Inflammatory macrophage (primary cell): Measurements from ENCODE around the gene SLC12A8.

Experiments used
- DNase-seq, 2 donors: peaks; one replicate each; pipeline ENCODE4 v3.0.0-alpha.2; 2020 to 2022

Gene SLC12A8

DNA sequence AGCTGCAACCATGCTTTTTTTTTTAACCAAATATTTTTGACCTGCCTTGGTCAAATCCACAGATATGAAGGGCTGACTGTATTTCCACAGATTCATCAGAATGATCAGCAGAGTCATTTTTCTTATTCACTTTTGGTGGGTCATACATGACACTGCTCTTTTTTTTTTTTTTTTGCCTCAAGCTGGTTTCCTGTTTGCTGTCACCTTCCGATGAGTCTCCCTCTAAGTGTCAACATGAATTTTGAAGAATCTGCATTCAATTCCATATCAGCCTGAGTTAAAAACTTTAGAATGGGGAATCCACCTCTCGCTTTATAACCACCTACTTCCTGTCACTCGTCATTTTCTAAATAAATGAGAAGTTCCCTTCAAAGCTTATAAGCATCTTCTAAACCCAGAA, 2.2 kb upstream of the SLC12A8 start:
- DNase-seq: peak in 1 of 2 donors; percentile 6

DNA sequence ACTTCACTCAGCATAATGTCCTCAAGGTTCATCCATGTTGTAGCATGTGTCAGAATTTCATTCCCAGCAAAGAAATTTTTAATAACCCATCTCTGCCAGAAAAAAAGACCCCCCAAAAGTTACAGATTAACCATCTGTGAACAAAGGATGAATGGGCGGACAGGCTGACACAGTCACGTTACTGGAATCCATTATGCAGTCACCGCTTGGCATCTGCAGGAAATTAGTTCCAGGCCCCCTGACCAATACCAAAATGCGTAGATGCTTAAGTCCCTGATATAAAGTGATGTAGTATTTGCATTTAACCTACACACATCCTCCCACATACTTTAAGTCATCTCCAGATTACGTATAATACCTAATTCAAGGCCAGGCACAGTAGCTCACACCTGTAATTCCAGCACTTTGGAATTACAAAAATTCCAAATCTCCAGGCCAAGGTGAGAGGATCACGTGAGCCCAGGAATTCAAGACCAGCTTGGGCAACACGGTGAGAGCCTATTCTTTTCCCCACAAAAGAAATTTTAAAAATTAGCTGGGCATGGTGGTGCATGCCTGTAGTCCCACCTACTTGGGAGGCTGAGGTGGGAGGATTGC, 1.5 kb upstream of the SLC12A8 start:
- DNase-seq: no peak

DNA sequence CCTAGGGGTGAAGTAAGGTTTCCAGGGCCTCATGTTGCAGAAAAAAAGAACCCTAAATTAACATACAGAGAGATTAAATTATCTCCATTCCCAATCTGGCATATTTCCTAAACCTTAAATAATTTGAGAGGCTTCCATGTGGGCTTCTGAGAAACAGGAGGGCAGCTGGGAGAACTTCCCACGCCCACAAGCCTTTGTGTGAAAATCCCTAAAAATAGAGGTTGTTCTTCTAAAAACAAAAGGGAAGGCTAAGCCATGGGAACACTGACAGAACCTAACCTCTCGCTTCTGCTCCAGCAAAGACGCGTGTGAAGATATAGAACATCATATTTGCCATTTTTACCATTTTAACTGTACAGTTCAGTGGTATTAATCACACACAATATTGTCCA, 812 bp upstream of the SLC12A8 start:
- DNase-seq: no peak

DNA sequence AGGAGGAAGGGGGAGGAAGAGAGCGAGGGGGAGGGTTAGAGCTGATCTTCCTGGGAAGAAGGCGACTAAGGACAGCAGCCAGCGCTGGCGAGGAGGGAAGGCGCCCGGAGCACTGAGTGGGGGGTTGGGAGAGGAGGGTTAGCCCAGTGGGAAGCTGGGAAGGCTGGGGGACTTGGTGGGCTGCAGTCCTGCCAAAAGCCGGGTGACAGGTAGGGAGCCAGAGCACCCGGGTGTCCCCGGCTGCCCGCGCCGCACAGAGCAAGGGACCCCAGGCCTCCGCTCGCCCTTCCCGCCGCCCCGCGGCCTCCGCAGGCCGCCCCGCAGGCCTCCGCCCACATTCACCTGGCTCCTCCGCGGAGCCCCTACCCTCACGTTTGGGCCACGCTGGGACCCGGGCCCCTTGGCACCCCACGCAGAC, 448 bp downstream of the SLC12A8 start:
- no peak for DNase-seq

DNA sequence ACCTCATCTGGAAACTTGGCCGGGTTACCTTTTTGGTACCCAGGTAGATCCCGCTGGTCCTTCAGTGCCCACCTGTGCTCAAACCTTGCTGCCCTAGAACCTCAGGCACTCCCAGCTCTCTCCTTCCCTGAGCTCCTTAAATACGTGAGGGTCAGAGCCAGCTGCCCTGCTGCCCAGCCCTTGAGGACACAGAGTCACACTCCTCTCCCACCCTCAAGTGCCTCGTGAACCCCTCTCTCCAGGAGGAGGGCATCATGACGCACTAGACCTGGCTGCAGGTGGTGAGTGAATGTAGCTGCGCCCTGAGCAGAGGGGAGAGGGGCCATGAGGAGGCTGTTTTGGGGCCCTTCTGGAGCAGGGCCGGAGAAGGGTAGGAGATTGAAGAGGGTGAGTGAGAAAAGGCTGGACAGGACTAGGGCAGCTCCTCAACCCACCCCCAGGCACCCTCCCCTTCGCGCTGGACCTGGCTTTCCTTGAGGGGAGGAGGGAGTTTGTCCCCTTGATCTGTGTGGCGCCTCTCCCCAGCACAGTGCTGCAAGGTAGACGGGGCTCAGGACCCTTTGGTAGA, 941 bp downstream of the SLC12A8 start:
- DNase-seq: no peak

DNA sequence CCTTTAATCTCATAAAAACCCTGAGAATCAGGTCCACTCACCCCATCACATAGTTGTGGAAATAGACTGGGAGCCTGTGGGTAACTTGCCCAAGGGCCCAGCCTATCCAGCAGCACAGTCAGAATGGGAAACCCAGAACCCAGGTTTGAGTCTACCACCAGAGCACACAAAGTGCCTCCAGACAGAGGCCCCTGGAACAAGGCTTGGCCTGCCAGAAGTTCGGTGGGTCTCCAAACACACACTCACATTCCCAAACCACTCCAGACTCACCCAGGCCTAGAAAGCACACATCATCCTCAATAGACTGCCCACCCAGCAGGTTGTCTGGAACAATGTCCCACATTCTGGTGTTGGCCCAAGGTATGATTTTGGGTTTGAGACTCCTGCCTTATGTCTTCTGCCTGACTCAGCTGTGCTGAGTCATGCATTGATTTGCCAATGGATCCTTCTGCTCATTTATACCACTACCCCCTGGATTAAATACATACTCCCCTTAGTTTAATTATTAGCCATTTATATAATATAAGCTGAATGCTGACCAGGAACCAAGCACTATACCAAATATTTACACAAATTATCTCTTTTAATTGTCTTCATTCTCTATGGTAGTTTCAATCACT, 4.5 kb downstream of the SLC12A8 start:
- DNase-seq: no peak

DNA sequence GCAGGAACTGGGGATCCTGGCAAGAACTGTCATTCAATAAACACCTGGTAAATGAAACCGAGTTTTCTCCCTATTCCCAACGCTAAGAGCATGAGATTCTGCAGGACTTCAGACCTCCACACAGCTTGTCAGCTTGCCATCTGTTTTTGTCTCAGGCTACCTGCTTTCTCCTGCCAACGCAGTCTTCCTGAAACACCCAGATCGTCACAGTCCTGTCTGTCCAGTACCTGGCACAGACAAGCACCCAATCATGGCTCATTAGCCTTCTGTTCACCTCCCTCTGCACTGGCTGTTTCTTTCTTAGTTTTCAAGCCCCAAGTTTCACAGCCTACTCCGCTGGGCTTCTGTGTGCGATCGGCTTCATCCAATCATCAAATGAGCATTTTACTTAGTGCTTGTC, 5.0 kb downstream of the SLC12A8 start:
- DNase-seq: no peak

DNA sequence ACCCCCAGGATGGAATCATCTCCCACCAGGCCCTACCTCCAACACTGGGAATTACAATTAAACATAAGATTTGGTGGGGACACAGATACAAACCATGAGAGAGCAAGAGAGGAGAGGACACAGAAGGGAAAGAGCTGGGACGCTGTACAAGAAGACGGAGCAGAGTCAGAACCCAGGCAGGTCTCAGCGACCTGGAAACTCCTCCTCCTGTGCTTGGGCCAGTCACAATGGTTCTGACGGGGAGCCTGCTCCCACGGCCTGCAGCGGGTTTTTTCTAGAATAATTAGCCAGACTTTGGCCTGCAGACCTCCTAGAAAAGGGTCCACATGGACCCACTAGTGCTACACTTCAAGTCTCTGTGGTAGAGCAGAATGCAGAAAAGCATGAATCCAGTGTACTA, 5.6 kb downstream of the SLC12A8 start:
- no peak for DNase-seq

DNA sequence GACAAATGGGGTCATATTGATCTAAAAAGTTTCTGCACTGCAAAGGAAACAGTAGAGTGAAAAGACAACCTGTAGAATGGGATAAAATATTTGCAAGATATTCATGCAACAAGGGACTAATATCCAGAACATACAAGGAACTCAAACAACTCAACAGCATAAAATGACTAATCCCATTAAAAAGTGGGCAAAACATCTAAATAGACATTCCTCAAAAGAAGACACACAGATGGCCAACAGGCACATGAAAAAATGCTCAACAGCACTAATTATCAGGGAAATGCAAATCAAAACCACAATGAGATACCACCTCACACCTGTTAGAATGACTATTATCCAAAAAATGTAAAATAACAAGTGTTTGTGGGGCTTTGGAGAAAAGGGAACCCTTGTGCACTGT, 8.8 kb downstream of the SLC12A8 start:
- DNase-seq: no peak

DNA sequence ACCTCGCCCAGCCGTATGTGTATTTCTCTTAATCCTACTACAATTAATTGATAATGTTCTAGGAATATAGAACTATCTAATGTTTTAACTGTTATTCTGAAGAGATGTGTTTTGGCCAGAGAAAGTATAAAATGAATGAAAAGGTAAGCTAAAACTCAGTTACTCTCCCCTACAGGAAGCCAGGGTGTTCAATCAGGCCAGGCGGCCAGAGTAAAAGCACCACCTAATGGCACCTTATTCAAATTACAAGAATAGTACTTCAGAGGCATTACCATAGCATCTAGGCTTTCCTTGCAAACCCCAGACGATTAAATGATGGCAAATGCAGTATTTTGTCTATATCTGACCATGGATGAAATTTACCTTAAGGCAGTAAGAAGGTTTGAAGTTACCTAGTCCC, 10.4 kb downstream of the SLC12A8 start:
- DNase-seq: peak; percentile 47 to 54

DNA sequence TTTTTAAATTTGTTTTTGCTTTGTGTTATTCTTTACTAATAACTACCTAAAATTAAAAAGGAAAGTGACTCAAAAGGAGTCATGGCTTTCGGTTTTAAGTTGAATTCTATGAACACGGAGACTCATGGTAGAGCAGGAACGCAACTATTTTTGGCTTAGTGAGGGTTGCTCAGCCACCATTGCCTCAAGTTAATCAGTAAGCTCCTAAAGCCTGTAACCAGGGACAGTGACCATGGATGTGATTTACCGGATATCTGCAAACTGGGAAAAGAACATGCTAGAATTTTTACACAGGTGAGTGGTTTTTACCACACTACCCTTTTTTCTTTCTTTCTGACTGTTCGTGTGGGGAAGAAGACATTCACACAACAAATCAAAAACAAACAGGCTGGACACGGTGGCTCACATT, 11.8 kb downstream of the SLC12A8 start:
- DNase-seq: no peak

DNA sequence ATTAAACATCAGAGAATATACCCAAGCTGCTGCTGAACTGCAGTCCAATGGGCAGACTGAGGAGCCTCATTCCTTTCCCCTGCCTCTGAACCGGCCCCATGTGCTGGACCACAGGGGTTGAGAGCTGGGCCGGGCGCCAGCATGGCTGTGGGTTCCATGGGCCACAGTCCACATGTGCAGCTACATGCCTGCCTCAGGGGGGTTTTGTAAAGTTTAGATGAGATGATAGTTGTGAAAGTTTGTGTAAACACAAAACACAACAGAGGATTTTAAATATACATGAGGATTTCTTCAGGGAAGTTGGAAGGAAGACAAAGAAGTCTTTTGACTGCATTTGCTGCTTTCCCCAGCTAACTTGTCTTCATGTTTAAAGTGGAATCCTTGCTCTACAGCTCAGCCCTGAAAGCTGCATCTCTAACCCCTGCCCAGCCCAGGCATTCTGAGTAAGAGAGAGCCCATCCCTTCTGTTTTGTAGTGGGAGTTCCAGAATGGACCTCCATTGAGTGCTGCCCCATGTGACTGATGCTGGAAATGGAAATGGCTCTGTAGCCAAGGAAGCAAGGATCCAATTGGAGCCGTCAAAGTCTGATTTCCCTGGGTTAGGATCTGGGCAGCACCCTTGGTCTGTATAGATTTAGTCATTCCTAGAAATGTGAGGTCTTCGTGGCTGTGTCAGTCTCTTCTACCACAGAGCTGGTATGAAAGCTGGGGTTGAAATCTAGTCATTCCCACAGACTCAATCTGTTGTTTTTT, 17.5 kb downstream of the SLC12A8 start:
- no peak for DNase-seq

DNA sequence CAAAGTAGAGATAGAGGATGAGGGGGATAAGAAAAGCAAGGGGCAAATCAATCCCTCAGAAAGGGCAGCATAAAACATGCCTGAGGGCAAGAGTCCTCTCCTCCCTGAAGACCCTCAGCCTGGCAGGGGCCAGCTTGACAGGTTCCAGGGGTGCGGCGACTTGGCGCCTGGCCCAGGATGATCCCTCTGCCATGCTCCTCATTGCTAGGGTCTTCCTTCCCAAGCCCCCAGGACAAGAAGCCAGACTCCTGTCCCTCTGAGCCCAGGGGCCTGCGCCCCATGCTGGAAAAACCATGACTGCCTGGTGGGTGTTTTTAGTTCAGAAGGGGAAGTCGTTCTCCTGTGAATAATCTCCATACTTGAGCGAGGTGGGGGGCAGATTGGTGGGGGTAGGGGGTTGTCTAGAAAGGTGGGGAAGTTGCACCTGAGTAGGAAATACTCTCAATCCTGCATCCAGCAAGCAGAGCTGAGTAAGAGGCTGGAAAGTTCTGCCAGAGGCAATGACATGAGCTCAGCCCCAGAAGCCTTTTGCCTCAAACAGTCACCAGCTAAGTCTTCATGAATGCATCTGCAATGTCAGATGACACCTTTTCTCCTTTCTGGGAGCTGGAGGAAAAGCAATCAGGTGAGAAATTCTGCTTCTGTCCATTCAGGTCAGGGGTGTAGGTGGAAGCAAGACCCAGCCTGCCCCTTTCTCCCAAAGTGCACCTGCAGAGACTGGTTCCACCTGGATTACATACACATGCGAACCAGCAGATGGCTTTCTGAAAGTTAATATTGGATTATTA, 18.3 kb downstream of the SLC12A8 start:
- DNase-seq: no peak

DNA sequence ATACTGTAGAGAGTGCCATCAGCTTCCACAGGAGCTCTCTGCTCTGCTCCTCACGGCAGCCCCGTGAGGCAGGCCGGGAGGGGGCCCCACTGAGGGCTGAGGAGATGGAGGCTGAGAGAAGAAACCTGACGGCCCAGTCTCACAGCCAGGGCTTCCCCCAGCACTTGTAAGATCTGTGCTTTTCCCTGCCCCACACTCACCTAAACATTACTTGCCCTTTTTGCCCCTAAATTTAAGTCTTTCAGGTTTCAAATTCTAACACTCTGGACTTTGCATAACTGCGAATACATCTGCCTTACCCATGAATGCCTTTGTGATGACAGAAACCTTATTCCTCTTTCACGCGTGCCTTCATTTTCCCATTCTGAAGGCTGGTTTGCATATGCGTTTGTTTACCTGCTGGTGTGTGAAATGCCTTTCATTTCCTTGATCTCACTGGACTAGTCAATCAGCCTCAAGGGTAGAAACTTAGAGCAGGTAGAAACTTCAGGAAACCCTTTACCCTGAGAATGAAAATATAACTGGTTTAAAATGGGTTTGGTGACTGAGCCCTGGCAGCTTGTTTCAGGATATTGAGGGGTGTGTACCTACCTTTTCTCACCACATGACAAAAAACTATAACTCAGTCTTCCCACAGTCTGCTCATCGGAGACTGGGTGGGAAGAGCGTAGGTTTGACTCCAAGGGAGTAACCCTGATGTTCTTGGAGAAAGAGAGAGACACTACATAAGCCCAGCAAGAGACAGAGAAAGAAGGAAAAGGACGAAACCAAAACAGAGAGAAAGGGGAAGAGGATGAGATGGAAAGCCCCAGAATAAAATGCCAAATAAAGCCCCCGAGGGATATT, 20.1 kb downstream of the SLC12A8 start:
- DNase-seq: no peak

DNA sequence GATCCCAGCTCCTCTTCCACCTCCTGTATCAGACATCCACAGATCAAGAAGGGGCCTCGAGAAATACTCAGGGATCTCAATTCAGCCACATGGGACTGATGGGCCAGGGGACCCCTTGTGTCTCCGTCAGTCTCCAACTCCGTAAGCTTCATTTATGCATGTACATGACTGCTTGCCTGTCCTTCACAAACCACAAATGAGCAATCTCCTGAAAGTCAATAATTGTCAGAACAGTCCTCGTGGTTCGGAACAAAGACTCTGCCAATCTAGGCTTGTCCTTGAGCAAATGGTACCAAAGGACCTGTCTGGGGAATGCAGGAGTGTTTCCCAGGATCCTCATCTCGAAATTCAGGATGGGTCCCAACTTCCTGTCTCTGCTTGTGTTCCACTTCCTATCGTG, 20.8 kb downstream of the SLC12A8 start:
- no peak for DNase-seq

DNA sequence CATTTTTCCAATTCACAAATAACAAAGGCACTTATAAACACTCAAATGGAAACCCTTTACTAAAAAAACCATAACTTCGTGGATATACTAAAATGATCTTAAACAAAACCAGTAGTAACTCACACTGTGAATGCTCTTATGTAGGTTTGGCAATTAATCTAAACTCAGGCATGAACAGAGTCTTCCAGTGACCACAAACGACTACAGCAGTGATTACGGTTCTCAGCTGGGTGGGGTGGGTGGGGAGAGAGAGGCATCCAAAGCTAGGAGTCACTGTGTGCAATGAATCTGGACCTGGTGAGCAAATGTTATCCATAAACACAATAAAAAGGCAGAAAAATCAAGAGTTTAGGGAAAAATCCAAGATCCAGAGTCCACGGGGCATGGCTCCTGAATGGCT, 21.3 kb downstream of the SLC12A8 start:
- DNase-seq: no peak

DNA sequence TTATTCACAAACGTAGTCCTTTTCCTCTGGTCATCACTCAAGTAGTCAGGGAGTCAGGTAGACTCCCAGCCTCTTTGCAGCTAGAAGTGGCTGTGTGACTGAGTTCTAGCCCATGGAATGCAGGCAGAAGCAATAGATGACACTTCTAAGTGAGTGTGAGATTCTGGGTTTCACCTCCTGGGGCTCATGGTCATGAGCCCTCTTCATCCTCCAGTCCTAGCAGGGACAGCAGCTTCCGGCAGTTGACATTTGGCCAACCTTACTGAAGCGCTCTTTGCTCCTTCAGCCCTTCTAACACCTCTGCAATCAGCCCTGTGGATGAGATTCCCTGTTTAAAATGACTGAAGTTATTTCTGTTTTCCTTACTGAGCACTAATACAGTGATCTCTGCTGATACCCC, 21.8 kb downstream of the SLC12A8 start:
- no peak for DNase-seq

DNA sequence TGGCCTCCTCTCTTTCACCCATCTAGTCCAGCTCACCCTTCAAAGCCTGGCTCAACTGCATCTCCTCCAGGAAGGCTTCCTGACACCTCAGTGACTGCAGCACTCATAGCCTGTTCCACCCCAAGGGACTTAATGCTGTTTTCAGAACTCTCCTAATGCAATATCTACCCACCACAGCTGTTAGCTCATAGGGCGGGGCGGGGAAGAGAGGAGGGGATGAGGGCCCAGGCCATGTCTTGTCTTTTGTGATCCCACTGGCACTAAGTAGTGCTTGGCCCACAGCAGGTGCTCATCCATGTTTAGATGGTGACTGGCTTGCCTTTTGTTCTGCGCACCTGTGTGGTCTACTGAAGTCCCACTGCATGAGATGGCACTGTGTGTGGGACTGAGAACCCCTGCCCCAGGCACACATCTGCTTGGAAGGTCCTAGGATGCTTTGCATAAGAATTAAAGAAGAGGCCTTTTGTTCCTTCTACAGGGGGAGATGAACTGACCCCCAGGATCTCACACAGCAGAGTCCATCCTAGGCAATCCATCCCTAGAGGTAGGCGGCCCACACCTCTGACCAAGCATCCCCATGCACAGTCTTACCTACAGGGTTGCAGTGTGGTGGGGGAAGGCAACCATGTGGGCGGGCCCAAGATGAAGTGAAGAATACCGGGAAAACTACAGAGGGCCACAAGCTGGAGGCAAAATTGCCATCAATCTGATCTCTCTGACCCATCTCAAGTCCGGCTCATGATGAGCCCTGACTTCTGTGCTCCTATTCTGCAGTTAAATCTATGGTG, 23.0 kb downstream of the SLC12A8 start:
- DNase-seq: no peak

DNA sequence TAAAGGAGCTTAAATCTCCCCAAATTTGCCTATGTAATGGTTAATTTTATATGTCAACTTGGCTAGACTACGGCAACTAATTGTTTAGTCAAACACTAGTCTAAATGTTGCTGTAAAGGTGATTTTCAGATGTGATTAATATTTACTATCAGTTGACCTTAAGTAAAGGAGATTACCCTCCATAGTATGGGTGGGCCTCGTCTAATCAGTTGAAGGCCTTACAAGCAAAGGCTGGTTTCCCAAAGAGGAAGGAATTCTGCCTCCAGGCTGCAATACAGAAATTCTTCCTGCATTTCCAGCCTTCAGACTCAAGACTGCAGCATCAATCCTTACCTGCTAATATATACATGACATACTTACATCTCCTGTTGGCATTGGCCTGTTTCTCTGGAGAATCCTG, 23.6 kb downstream of the SLC12A8 start:
- no peak for DNase-seq

DNA sequence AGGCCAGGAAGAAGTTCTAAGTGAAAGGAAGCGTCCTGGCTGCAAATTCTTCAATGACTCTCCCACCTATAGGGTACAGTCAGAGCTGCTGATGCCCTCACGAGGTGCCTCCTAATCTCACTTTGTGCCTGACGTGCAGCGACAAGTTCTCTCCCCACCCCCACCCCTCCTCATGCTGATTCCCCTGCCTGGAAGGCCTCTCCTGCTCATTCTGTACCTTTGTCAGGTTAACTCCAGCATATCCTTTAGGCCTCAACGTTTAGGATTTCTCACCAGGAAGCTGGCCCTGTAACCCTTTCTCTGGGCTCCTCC, 25.0 kb downstream of the SLC12A8 start:
- DNase-seq: no peak

DNA sequence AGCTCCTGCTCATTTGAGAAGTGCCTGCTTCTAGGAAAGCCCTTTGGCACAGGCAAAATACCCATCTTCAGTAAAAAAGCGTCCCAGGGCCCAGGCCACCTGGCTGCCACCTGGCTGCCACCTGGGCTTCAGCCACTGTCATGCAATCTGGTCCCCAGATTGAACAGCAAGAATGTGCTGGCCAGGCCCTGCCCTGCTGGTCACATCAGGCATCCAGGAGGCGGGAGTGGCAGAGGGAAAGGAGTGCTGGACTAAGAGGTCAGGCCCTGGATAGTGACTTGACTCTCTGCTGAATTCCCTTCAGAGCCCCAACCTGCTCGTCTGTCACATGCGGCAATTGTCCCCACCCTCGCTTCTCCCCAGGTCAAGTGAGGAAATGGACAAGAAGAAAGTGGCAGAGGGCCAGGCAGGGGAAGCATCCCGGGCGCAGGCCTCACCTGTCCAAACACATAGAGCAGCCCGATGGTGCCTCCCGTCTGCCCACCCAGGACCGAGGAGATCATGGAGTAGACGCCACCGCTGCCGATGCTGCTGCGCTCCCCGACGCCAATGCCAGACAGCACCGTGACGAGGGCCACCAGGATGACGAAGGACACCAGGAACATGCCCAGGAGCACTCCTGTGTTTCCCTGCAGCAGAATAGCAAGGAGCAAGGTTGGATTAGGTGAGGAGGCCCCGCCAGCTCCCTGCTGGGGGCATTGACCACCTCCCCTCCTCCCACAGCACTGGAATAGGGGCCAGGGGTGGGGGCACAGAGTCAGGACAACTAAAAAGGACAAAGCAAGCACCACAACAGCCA, 25.5 kb downstream of the SLC12A8 start:
- DNase-seq: no peak
